ENCODE measurements around the gene TFAP2A. TPM values are rescaled to one million over a fixed set of nuclear protein-coding genes. Genes with fewer than 3 reads are reported as not detected.

Gene TFAP2A
- total RNA-seq, 6 experiments from 2014 or later = 64.1 to 89.0 (median 83.8) TPM

GRCh38 chr6:10458287-10458686, 43.4 kb upstream of the TFAP2A start:
- Mint-ChIP-seq H3K27ac (no peak overlapping the region), H3K4me1 (ENCODE audit: low read depth) (peaks cover 6% of the 10 kb centered on the region; the same call in 1 of the 2 replicates), H3K4me3 (no peak overlapping the region), H3K9me3 (no peaks in the 10 kb centered on the region), H3K27me3 (ENCODE audit: insufficient read depth) (no peaks in the 10 kb centered on the region; the same call in 1 of the 2 replicates), H3K36me3 (ENCODE audit: low read depth) (no peaks in the 10 kb centered on the region)
- TF ChIP-seq, protein P1, sequence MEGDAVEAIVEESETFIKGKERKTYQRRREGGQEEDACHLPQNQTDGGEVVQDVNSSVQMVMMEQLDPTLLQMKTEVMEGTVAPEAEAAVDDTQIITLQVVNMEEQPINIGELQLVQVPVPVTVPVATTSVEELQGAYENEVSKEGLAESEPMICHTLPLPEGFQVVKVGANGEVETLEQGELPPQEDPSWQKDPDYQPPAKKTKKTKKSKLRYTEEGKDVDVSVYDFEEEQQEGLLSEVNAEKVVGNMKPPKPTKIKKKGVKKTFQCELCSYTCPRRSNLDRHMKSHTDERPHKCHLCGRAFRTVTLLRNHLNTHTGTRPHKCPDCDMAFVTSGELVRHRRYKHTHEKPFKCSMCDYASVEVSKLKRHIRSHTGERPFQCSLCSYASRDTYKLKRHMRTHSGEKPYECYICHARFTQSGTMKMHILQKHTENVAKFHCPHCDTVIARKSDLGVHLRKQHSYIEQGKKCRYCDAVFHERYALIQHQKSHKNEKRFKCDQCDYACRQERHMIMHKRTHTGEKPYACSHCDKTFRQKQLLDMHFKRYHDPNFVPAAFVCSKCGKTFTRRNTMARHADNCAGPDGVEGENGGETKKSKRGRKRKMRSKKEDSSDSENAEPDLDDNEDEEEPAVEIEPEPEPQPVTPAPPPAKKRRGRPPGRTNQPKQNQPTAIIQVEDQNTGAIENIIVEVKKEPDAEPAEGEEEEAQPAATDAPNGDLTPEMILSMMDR (IDR thresholded peaks at IDR 0.05) = no peak
- DNase-seq = no peak

- Mint-ChIP-seq H3K36me3 (ENCODE audit: low read depth) (no peaks in the 10 kb centered on the region), H3K4me1 (ENCODE audit: low read depth) (peaks cover 31% of the 10 kb centered on the region), H3K9me3 (no peaks in the 10 kb centered on the region), H3K4me3 (no peak overlapping the region), H3K27ac (no peak overlapping the region), H3K27me3 (ENCODE audit: insufficient read depth) (no peaks in the 10 kb centered on the region; the same call in 1 of the 2 replicates)
- no peak for DNase-seq
- TF ChIP-seq, protein P1 (IDR thresholded peaks at IDR 0.05) = no peak
These were observed 38.7 kb upstream of the TFAP2A start for GRCh38 chr6:10453596-10453995.

DNA sequence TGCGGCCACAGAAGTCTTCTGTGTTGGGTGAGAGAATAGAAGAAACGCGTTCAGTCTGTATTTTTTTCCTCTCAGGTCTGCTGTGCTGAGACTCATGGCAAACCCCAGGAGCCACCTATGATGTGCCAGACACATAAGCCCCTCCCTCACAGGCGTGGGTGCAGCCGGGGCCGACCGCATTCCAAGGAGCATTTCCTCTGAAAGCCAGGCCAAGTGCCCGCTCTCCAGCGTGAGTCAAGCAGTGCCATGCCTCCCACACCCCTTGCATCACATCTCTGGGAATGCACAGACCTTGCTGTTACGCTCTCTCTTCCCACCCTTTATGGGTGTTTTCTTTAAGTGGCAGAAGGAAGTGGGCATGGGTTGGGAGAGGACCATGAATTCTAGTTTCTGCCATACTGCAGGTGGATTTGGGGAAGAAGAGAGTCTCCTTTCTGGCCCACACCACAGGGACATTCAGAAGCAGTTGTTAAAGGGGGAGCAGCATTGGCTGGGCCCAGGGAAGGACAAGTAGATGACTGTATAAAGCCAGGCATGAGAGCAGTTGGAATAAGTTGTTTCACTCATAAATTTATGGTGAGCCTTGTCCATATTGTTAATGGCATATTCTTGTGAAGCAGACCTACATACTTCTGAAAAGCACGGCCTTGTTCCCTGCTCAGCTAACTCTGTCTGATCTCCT, 37.1 kb upstream of the TFAP2A start:
- peak overlapping the region; percentile 82; the same call in 1 of the 2 replicates for H3K27ac Mint-ChIP-seq
- no peak for DNase-seq
- no peaks in the 10 kb centered on the region for H3K9me3 Mint-ChIP-seq
- TF ChIP-seq, protein P1 (IDR thresholded peaks at IDR 0.05) = no peak
- H3K4me3 Mint-ChIP-seq = no peak overlapping the region; the same call in 1 of the 2 replicates
- no peaks in the 10 kb centered on the region for H3K36me3 Mint-ChIP-seq (ENCODE audit: low read depth)
- peaks cover 31% of the 10 kb centered on the region for H3K4me1 Mint-ChIP-seq (ENCODE audit: low read depth)
- no peaks in the 10 kb centered on the region; the same call in 1 of the 2 replicates for H3K27me3 Mint-ChIP-seq (ENCODE audit: insufficient read depth)

DNA sequence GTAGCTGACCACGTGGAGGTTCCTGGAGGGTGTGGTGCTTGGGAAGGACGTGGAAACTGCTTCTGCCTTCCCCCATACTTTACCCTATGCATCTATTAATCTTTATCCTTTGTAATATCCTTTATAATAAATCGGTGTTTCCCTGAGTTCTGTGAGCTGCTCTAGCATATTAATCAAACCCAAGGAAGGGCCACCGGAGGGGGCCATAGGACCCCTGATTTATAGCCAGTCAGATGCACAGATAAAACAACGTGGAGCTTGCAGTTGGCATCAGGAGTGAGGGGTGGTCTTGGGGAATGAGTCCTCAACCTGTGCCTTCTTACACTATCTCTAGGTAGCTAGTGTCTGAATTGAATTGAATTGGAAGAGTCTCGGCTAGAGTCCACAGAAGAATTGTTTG, 36.5 kb upstream of the TFAP2A start:
- TF ChIP-seq, protein P1 (IDR thresholded peaks at IDR 0.05) = no peak
- H3K27me3 Mint-ChIP-seq (ENCODE audit: insufficient read depth) = no peaks in the 10 kb centered on the region; the same call in 1 of the 2 replicates
- no peaks in the 10 kb centered on the region for H3K9me3 Mint-ChIP-seq
- H3K27ac Mint-ChIP-seq = peak overlapping the region; percentile 82; the same call in 1 of the 2 replicates
- H3K4me3 Mint-ChIP-seq = no peak overlapping the region; the same call in 1 of the 2 replicates
- no peak for DNase-seq
- H3K36me3 Mint-ChIP-seq (ENCODE audit: low read depth) = no peaks in the 10 kb centered on the region
- H3K4me1 Mint-ChIP-seq (ENCODE audit: low read depth) = peaks cover 31% of the 10 kb centered on the region

GRCh38 chr6:10449751-10450150, 34.9 kb upstream of the TFAP2A start:
- H3K4me1 Mint-ChIP-seq (ENCODE audit: low read depth) = peaks cover 31% of the 10 kb centered on the region
- DNase-seq = no peak
- no peaks in the 10 kb centered on the region for H3K9me3 Mint-ChIP-seq
- no peaks in the 10 kb centered on the region for H3K36me3 Mint-ChIP-seq (ENCODE audit: low read depth)
- no peak overlapping the region for H3K4me3 Mint-ChIP-seq
- no peaks in the 10 kb centered on the region; the same call in 1 of the 2 replicates for H3K27me3 Mint-ChIP-seq (ENCODE audit: insufficient read depth)
- H3K27ac Mint-ChIP-seq = no peak overlapping the region
- TF ChIP-seq, protein P1 (IDR thresholded peaks at IDR 0.05) = no peak

Measured in HFFc6 (cell line).